Glomerular visceral epithelial cell (primary cell): ENCODE results near the gene KIF26A.
A peak's percentile ranks its signal among the peaks of the same experiment; 100 is the strongest.

Experiments
- DNase-seq: peaks from one replicate; pipeline ENCODE4 v3.0.0-alpha.2; 2016; ENCODE audit errors: extremely low spot score

KIF26A gene

DNA sequence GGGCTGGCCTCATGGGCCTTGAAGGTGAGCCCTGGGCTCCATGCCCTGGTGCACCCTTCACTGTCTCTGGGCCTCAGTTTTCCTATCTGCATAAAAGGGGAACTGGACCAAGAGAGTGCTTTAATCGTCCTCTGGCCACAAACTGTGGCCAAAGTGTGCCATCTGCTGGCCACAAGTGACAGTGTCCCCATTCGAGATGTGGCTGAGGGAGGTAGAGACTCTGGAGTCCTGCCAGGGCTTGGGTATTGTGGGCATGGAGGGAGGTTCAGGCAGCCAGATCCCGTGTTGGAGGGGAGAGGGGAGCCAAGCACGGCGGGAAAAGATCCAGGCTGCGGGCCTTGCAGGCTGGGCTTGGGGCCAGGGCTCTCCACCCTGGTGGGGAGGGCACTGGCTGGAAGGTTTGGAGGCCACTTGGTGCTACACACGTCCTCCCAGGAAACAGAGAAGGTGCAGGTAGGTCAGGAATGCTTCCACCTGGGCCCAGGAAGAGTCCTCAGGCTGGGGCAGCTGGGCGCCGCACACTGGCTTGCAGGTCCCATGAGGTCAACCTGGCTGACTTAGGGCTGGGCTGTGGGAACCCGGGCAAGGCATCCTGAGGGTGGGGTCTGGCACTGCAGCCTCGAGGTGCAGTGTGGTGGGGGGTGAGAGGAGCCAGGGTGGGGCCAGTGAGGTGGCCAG is 7.3 kb upstream of the KIF26A start:
- no peak for DNase-seq

DNA sequence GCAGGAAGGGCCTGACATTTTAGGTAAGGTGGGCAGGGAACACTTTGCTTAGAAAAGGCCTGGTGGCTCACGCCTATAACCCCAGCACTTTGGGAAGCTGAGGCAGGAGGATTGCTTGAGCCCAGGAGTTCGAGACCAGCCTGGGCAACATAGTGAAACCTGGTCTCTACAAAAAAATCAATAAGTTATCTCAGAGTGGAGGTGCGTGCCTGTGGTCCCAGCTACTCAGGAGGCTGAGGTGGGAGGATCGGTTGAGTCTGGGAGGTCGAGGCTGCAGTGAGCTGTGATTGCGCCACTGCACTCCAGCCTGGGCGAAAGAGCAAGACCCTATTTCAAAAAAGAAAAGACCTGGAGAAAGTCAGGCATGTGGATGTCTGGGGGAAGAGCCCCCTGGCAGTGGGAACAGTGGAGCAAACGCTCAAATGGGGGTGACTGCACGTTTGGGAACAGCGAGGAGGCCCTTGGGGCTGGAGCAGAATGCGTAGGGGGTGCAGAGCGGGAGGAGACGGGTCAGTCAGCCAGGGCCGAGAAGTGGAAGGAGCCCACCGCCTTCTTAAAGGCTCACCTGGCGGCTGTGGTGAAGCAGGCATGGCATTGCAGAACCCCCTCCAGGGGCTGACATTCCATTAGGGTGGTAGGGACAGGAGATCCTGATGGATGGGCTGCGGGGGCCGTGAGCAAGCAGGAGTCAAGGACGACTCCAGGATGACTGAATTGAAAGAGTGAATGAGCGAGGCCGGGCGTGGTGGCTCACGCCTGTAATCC is 6.2 kb upstream of the KIF26A start:
- DNase-seq = no peak

DNA sequence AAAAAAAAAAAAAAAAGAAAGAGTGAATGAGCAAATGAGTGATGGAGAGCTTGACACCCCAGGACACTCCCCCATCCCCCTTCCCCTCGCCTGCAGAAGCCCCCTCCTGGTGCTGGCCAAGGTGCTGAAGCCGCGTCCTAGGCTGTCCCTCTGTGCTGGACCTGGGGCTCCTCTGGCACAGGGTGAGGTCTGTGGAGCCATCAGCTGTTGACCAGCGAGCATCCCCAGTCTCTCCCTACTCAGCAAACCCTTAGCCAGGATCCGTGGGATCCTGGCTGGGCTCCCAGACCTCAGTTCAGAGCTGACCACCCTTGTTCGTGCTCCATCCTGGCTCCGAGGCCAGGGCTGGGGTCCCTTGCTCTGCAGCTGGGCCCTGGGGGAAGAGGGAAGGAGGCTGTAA is 5.4 kb upstream of the KIF26A start:
- DNase-seq = no peak

DNA sequence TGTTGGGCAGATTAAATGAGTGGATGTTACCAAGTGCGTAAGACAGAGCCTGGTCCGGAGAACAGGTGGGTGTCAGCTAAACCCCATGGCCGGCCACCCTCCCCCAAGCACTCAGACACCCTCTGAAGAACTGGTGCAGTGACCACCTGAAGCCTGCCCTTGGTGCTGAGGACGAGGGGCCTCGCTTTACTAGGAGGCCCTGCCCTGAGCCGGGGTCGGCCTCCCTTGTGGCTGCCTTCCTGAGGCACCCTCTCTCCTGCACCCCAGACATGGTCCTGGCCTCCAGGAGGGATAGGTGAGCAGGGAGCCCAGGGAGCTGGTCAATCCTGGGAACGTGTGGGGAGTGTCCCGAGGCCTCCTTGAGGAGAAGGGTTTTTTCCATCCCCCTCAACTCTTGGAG is 4.9 kb upstream of the KIF26A start:
- DNase-seq = no peak

DNA sequence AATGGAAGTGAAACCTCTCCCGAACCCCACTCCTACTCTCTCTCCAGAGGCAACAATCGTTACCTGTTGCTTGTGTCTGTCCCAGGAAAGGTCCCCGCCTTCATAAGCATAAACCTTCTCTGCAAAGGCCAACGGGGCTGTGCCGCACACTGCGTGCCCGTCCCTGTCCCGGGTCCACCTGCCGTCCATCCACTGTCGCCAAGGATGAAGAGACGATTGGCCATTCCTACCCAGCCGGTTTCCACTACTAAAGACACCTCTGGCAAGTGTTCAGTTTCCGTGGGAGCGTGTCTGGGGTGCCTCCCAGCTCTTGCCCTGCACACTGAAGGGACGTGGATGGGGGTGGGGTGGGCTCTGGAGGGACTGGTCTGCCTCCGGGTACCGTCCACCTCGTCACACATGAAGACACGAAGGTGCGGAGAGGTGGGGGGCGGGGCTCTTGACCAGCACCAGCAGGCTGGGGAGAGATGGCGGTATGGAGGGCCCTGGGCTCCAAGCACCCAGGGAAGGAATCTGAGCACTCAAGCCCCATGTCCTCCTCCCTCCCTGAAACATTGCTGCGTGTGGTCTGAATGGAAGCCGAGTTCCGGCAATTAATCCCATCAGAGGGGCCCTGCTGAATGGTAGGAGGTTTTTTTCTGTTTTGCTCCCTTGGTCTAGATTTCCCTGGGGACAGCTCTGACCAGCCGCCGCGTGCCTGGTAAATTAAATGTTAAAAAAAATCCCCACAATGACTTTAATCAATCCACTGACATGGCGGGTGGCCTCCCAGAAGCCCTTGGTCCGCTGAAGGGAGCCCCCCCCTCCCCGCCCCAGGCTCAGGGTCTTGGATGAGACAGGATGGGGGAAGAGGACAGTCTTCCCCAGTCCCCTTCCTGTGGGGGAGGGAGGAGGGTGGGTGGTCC is 4.1 kb upstream of the KIF26A start:
- DNase-seq = no peak

DNA sequence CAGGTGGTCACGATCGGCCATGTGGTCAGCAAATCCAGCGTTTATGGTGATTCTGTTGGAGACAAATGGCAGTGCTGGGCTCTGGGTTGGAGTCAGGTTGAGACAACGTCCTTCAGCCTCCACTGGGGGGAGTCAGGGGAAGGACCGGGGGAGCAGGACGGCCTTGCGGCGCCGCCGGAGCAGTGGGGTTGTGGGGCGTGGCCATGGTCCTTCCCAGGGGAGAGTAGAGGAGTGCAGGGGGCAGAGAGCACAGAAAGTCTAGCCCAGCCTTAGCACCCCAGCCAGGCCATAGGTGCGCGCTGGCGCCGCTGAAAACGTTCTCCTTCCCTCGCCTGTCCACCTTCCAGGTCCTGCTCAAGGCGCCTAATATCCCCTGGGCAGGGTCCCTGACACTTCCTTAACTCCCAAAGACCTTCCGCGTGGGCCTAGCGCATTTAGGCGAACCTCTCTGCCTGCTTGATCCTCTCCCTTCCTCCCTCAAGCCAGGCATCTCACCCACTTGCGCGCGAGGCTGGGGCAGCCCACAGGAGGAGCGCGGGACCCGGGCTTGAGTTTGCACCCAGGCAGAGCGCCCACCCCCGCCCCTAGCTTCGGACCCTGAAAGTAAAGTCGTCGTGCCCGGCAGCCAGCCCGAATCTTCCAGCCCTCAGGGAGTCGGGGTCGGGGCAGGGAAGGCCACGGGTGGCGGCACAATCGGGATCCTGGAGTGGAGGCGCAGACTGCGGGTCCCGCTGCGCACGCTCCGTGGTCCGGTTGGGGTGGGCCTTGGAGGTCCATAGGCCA is 3.1 kb upstream of the KIF26A start:
- DNase-seq = no peak

DNA sequence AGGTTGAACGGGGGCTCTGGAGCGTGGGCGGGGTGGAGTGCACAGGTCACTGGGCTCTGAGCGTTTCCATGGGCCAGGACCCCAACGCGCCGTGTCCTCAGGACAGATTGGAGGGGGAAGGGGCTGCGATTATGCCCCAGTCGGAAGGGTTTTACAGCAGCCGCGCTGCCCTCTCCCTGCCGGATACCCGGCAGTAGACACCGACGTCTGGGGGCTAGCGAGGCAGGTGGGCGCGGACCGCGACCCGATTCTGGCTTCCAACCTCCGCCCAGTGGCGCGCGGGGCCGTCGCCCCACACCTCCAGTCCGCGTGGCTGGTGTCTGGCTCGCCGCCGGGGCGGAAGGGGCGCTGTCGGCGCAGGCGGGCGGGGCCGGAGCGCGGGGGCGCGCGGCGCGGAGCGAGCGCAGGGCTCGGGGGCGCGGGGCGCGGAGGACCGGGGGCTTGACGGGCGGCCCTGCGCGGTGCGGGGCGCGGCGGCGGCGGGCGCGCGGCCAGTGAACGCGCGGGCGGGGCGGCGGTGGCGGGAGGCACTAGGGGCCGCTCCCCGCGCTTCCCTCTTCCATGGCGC is 2.4 kb upstream of the KIF26A start:
- no peak for DNase-seq

DNA sequence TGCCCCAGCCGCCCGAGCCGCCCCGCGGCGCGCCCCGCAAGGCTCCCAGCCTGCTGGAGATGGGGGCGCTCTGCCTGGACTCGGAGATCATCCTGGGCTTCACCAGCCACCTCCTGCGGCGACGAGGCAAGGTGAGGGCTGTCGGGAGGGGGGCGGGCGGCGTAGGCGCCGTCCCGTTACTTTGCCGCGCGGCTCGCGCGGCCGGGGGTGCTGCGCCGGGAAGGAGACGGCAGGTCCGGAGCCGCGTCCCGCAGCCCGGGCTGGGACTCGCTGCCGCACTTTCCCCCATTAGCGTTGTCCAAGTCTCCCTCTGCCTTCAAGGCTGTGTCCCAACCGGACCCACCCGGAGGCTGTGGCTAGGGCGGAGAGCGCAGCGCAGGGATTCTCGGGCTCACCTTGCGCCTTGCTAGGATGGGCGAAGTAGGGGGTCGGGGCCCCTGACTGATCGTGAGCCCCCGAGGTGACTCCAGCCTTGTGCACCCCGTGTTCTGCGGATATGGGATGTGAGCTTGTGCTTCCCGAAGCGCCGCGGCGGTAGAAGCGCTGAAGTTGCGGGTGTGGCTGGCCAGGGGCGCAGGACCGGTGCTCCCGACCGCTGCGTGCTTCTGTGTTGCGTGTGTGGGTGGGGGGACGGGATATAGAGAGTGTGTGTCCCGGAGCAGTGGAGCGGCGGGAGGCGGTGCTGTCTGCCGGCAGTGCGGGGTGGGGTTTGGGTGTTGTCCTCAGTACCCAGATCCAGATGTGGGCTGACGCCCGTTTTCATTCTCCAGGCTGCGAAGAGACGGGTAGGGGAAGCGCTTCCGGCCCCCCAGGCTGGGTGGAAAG is 1.7 kb upstream of the KIF26A start:
- DNase-seq = no peak

DNA sequence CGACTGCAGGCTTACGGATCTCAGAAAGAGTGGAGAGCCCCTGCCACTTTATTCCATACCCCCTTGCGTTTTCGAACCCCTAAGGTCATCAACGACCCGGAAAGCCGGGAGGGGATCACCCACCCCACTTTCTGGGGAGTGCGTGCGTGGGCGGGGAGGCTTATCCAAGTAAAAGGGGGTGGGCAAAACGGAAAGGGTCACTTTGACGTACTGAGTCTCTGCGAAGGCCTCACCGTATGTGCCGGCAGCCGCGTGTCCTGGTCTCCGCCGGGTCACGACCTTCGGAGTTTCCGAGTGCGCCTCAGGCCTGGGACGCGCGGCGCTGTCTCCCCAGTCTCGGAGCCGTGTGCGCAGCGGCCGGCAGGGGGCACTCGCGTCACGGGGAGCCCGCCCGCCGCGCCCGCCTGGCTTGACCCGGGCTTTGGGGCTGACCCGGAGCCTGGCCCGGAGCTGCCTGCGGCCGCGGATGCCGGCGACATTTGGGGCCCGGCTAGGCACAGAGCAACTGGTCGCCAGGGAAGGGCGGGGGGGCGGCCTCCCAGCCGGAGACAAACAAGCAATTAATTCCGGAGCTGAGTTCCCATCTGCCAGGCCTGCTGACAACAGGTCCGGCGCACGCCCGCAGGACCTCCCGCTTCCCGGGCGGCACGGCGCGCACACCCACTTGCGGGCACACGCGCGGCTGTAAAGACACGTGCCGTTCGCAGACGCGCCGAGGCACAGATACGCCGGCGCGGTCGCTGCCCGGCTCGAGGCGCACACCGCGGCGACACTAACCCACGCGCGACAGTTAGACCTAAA is 890 bp upstream of the KIF26A start:
- peak; percentile 13 for DNase-seq

DNA sequence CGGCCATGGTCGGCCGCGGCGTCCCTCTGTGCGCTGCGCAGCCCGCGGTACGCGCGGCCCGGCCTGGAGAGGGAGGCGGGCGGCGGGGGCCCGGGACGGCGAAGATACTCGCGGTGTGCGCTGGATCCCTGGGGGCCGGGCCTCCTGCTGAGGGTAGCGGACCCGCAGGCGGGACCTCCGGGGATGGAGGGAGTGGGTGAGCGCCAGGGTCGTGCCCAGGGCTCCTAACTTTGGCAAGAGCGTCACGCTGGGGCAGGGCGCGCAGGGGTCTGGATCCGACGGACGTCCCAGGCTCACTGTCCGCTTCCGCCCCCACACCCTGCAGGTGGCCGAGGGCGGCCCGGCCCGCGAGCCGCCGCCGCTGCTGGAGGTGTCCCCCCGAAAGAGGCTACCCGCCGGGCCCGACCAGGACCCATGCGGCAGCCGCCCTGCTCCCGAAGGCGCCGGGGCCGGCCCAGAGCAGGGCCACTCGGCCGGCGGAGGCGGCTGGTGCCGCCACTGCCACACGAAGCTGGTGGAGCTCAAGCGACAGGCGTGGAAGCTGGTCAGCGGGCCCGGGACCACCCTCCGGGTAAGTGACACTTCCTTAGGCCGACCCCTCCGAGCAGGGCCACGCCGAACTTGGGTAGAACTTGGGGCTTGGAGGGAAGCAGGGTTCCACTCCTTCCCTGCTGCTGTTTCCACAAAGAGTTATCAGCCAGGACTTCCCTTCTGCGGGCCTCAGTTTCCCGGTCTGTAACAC is 502 bp downstream of the KIF26A start:
- DNase-seq = no peak

DNA sequence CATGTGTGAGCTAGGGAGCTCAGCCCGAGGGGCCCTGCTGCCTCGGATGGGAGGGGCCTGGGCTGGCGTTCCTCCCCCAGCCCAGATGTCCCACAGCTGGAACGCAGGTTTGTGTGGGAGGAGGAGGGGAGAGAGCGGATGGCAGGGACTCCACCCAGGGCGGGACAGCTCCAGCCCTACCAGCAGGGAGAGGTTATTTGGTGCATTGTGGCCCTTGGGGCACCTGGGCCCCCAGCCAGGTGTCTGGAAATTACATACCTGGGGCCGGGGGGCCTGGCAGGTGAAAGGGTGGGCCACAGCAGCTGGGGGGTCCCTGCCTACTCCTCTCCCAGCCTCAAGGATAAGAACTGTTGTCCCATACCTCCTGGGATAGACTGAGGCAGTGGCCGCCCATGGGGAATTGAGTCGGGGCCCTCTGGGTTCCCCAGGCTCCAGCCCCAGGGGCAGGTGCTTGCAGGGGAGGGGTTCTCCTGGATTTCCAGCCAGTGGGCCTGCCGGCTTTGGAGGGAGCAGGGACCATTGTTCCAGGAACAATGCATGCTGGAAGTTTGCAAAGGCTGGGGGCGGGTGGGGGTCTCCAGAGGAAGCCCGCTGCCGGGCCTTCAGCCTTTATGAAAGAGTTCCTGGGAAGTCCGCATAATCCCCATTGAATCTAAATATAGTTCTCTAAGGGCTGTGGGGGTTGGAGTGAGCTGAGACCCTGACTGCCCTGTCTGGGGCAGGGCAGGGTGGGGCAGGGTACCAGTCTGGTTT is 1.2 kb downstream of the KIF26A start:
- DNase-seq = no peak

DNA sequence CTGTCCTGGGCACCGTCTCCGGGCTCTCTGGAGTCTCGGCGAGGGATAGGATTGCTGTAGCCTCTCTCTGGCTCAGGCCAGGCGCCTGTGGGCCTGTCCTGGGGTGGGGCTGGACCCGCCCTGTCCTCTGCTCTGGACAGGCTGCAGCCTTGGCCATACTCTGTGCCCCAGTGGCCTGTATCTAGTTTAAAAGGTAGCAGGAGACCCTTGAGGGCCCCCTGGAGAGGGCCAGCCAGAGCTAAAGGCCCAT is 1.8 kb downstream of the KIF26A start:
- no peak for DNase-seq

DNA sequence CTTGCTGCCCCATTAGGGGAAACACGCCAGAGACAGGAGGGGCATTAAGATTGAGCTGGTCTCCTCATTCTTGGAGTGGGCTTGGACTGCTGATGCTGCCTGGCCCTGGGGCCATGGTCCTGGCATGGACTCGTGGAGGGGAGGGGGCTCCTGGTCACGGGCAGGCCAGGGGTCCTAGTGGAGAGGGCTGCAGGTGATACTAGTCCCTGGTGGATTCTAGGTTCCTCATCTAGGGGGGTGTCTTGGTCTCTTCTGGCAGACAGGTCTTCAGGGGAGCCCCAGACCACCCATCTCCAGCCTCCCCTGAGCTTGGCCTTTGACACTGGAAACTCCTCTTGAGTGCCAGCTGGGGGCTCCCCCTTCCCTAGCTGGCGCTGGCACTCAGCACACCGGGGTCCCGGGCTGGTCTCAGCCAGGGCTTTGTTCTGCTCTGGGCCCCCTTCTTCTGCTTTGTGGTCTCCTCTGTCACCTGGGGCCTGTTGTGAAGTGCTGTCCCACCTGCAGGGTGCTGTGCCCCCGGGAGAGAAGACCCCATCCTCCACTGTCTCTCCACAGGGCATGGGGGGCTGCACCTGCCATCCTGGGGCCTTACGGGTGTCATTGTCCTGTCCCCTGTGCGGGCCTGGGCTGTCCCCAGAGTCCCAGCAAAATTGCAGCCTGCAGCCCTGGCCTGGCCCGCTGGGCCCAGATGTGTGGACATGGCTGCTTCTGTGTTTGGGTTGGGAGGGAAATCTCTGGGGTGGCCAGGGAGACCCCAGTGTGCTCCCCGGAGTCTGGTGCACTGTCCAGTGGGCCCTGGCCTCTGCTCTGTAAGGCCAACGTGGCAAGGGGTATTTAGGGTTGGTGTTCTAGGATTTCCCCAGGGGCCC is 2.3 kb downstream of the KIF26A start:
- no peak for DNase-seq

DNA sequence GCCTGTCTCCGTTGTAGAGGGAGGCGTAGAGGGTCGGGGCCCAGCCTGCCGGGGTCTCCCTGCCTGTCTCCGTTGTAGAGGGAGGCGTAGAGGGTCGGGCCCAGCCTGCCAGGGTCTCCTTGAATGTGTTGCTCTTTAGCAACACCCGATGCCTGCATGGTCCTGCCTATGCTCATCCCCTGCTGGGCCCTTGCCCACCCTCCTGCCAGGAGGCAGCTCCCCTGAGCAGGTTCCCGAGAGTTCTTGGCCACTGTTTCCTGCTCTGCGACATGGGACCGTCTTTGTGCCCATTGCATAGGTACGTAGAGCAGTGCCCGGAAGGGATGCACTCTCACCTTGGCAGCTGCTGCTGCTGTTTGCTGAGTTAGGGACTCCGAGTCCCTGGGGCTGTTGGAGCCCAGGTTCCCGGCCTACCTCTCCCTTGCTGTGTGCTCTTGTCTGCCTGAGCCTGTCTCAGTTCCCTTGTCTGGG is 3.3 kb downstream of the KIF26A start:
- DNase-seq = no peak

DNA sequence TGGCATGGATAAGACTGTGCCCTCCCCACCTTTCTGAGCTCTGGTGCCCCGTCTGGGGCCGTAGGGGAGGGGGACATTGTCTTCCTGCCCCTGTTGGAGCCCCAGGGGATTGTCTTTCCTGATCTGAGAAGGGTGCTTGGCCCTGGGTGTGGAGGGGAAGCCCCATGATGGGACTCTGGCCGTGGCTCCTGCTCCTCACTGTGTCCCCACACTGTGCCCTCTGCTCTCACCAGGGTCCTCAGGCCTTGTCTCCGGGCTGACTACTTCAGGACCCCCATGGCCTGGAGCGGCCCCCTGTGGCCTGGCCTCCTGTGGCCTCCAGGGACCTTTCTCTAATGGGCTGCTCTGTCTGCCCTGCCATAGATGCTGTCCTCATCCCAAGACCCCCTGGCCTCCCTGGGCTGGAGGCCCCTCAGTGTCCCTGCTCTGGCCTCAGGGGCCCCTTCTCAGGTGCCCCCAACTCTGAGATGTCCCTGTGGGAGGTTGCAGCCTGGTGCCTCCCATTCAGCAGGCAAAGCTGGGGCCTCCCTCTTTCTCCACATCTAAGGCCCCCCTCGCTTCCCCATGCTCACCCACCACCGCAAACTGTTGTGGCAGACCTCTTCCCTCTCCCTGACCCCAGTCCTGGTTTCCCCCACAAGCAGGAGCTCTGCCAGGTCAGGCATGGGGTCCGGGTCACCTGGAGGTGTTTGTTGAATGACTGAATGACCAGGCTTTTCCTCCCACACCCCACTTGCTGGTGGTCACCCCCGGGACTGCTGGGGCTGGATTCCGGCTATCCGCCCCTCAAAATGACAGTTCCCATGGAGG is 4.0 kb downstream of the KIF26A start:
- no peak for DNase-seq

DNA sequence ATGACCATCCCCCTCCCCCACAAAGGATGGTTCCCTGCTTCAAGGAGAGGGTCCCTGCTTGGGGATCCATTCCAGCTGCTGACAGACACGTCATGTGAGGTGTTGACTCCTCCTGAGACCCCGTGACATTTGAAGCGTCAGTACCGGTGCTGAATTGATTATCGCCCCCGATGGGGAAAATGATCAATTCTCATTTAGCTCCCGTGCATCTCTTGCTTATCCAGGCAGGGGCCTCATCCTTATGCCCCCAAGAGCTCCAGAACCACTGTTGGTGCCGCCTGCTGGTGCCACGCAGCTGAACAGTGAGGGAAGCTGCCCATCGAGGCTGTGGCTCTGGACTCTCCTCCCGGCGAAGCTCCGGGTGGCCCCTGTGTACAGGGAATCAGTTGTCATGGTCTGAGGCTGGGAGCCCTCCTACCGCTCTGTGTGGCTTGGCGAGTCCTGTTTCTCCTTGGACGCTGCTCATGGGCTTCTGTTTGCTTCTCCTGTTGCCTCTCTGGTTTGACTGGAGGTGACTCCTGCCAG is 4.6 kb downstream of the KIF26A start:
- no peak for DNase-seq
